Kasumi-1 (cell line): ENCODE data around the gene WNT9A.

Experiments used
- DNase-seq, 2 experiments: peaks; one replicate each; lab custom pipeline; 2025; lab: John Stamatoyannopoulos, UW

Gene WNT9A

GRCh38 chr1:227924168-227924832 lies 23.4 kb downstream of the WNT9A start:
- DNase-seq = no peak

- no peak for DNase-seq
Observed at GRCh38 chr1:227923353-227924167, 24.2 kb downstream of the WNT9A start.

GRCh38 chr1:227922501-227923352 lies 25.0 kb downstream of the WNT9A start:
- no peak for DNase-seq

- DNase-seq = no peak
Observed at GRCh38 chr1:227921461-227922185, 26.1 kb downstream of the WNT9A start.

GRCh38 chr1:227920896-227921295 lies 26.8 kb downstream of the WNT9A start:
- DNase-seq = no peak

- no peak for DNase-seq
Observed at GRCh38 chr1:227920426-227920825, 27.3 kb downstream of the WNT9A start.

GRCh38 chr1:227919906-227920305 lies 27.8 kb downstream of the WNT9A start:
- DNase-seq = no peak

GRCh38 chr1:227918736-227919135 lies 29.0 kb downstream of the WNT9A start:
- DNase-seq = no peak

GRCh38 chr1:227918083-227918700 lies 29.5 kb downstream of the WNT9A start:
- no peak for DNase-seq

GRCh38 chr1:227917081-227917950 lies 30.4 kb downstream of the WNT9A start:
- DNase-seq = no peak

GRCh38 chr1:227916655-227917054 lies 31.1 kb downstream of the WNT9A start:
- no peak for DNase-seq

GRCh38 chr1:227915564-227916553 lies 31.9 kb downstream of the WNT9A start:
- DNase-seq = no peak

- DNase-seq = no peak
Observed at GRCh38 chr1:227914801-227915563, 32.8 kb downstream of the WNT9A start.

- no peak for DNase-seq
Observed at GRCh38 chr1:227913764-227914721, 33.7 kb downstream of the WNT9A start.

- no peak for DNase-seq
Observed at GRCh38 chr1:227913396-227913763, 34.4 kb downstream of the WNT9A start.

GRCh38 chr1:227912866-227913265 lies 34.9 kb downstream of the WNT9A start:
- no peak for DNase-seq

GRCh38 chr1:227911376-227911775 lies 36.4 kb downstream of the WNT9A start:
- DNase-seq = no peak
